Activated T-helper 9 cell treated with anti-CD3 and anti-CD28 coated beads, Interleukin-2, amount 50 U/mL, for 16 hours (primary cell): Measurements from ENCODE around the gene SNRK.
"Not testable (repeated sequence)": the region's sequence is repeated elsewhere in the genome, so short reads cannot be mapped to it uniquely, and the experiment has no call there.

Source experiments
- DNase-seq: peaks from one replicate; pipeline ENCODE4 v3.0.0-alpha.2; 2020; ENCODE audit warnings: low read depth

Gene SNRK

GRCh38 chr3:43346978-43347749, 60.8 kb downstream of the SNRK start:
- DNase-seq = no peak

- no peak for DNase-seq
Observed at GRCh38 chr3:43347774-43348173, 61.4 kb downstream of the SNRK start.

GRCh38 chr3:43348350-43348749, 62.0 kb downstream of the SNRK start:
- DNase-seq = no peak

- no peak for DNase-seq
Observed at GRCh38 chr3:43348852-43349574, 62.7 kb downstream of the SNRK start.

GRCh38 chr3:43349716-43350115, 63.4 kb downstream of the SNRK start:
- no peak for DNase-seq

GRCh38 chr3:43353393-43353792, 67.1 kb downstream of the SNRK start:
- no peak for DNase-seq

- no peak for DNase-seq
Observed at GRCh38 chr3:43353923-43354670, 67.8 kb downstream of the SNRK start.

GRCh38 chr3:43356033-43356432, 69.7 kb downstream of the SNRK start:
- DNase-seq = not testable (repeated sequence)

- DNase-seq = no peak
Observed at GRCh38 chr3:43361077-43361476, 74.7 kb downstream of the SNRK start.

GRCh38 chr3:43362183-43362582, 75.8 kb downstream of the SNRK start:
- DNase-seq = no peak

GRCh38 chr3:43362961-43363360, 76.6 kb downstream of the SNRK start:
- DNase-seq = no peak

- no peak for DNase-seq
Observed at GRCh38 chr3:43363621-43364266, 77.4 kb downstream of the SNRK start.

- no peak for DNase-seq
Observed at GRCh38 chr3:43364494-43364893, 78.2 kb downstream of the SNRK start.

- no peak for DNase-seq
Observed at GRCh38 chr3:43364926-43365325, 78.6 kb downstream of the SNRK start.

GRCh38 chr3:43365601-43366305, 79.4 kb downstream of the SNRK start:
- no peak for DNase-seq

- no peak for DNase-seq
Observed at GRCh38 chr3:43366481-43366880, 80.1 kb downstream of the SNRK start.

- no peak for DNase-seq
Observed at GRCh38 chr3:43366885-43367284, 80.5 kb downstream of the SNRK start.

- DNase-seq = no peak
Observed at GRCh38 chr3:43369404-43370292, 83.3 kb downstream of the SNRK start.

- DNase-seq = no peak
Observed at GRCh38 chr3:43370293-43370980, 84.1 kb downstream of the SNRK start.

- DNase-seq = no peak
Observed at GRCh38 chr3:43371494-43371893, 85.2 kb downstream of the SNRK start.
